Adrenal gland (tissue), 12 donors: ENCODE measurements around the gene NEDD8. TPM values are rescaled to one million over a fixed set of nuclear protein-coding genes. Genes with fewer than 3 reads are reported as not detected.
A peak's percentile ranks its signal among the peaks of the same experiment; 100 is the strongest.

Experiments used
- DNase-seq, 7 donors: peaks; one replicate each; pipeline ENCODE4 v3.0.0-alpha.2; 2019 to 2020
- H3K27ac ChIP-seq, 5 donors: fragments of 200-600 bp; sonication (generic) in 4 of 5; 1 replicate in 3 of 5; 2 replicates in 2 of 5; pipeline versions ENCODE4 v1.5.1 to v1.8.0; 2016 to 2020; ENCODE audit warnings: mild to moderate bottlenecking in 1 of 5
- H3K27me3 ChIP-seq: fragments of 200-600 bp; 2 replicates; pipeline ENCODE4 v1.8.0; 2021
- H3K36me3 ChIP-seq, 2 donors: fragments of 200-600 bp; replicated peaks in 1 of 2; 1 replicate in 1 of 2; 2 replicates in 1 of 2; pipeline versions ENCODE4 v1.5.1 to v1.8.0; 2018 to 2022
- H3K4me1 ChIP-seq, 2 donors: fragments of 200-600 bp; replicated peaks in 1 of 2; 1 replicate in 1 of 2; 2 replicates in 1 of 2; pipeline versions ENCODE4 v1.5.1 to v1.8.0; 2018 to 2021
- H3K4me3 ChIP-seq, 4 donors: fragments of 200-600 bp; sonication (generic) in 3 of 4; one replicate each; pipeline ENCODE4 v1.5.1; 2016 to 2018
- H3K9me3 ChIP-seq, 3 donors: fragments of 200-600 bp; sonication (generic) in 1 of 3; replicated peaks in 1 of 3; 1 replicate in 2 of 3; 2 replicates in 1 of 3; pipeline versions ENCODE4 v1.5.1 to v1.8.0; 2016 to 2021
- POLR2A ChIP-seq, 2 donors: fragments of 450-650 bp; IDR thresholded peaks; one replicate each; pipeline ENCODE4 v1.6.1; 2017; ENCODE audit warnings: antibody characterized with exemption in 2 of 2, mild to moderate bottlenecking in 2 of 2, moderate library complexity in 1 of 2
- WGBS, 4 donors: extraction: QIAGEN DNeasy Blood & Tissue Kit in 2 of 4; methylation state at CpG; one replicate each; pipeline versions ENCODE4 v1.1.5 to v1.1.7; 2013 to 2017; 5-methylcytosine and 5-hydroxymethylcytosine counted together
- intact Hi-C, 2 donors: fragments of 100-400 bp; cut with DNase I; formaldehyde crosslinking; loops; one replicate each; pipeline versions ENCODE4 v1.14.1 to v1.15.0; 2022 to 2023
- polyA plus RNA-seq, 3 donors: library from polyadenylated mRNA; stranded (reverse); fragments of 200-250 nt in 2 of 3; fragments of 350-450 nt in 1 of 3; fragmentation: Illumina TruSeq in 1 of 3; extraction: RNeasy Lipid Tissue Mini Kit (QIAGEN cat#74804) in 1 of 3; gene quantifications; one replicate each; pipeline ENCODE4 v1.2.3, GENCODE V29; 2013 to 2014
- total RNA-seq, 9 donors: library from RNA; depleted of rRNA in 4 of 9; stranded (reverse); fragments of >200 nt in 4 of 9; fragments of 120-200 nt in 1 of 9; fragmentation: NEBNext Ultra II Directional in 1 of 9; extraction: Animal tissue kit (Norgen Biotek cat#: 25700) in 1 of 9; gene quantifications; one replicate each; pipeline versions ENCODE4 v1.1.0 to v1.2.4, GENCODE V29; 2013 to 2023
- TF ChIP-seq, protein P1 (sequence below), 6 experiments: fragments of 450-650 bp in 4 of 6; fragments of 200-600 bp in 2 of 6; sonication (generic) in 1 of 6; IDR thresholded peaks; 1 replicate in 5 of 6; 2 replicates in 1 of 6; pipeline versions ENCODE4 v1.5.1 to v1.8.0; 2016 to 2021; ENCODE audit warnings: antibody characterized with exemption in 6 of 6, mild to moderate bottlenecking in 2 of 6, moderate library complexity in 1 of 6
- donor health status: healthy with polysubstance abuse.
- donor health status: Bipolar disorder and iron deficiency.
- donor health status: DM: yes; HTN: yes; CAD: no.
- donor health status: DM: no; HTN: no; CAD: no.
- donor health status: DM: no; HTN: no; CAD: no.
- donor health status: DM: yes; HTN: yes; CAD: no.

Gene NEDD8
- total and polyA plus RNA-seq, 12 donors: 136 to 454 (median 216) TPM

- H3K27me3 ChIP-seq: no peaks in the 10 kb centered on the region
- TF ChIP-seq POLR2A (IDR thresholded peaks at IDR 0.05): peak; percentile 46 to 78
- TF ChIP-seq, protein P1, sequence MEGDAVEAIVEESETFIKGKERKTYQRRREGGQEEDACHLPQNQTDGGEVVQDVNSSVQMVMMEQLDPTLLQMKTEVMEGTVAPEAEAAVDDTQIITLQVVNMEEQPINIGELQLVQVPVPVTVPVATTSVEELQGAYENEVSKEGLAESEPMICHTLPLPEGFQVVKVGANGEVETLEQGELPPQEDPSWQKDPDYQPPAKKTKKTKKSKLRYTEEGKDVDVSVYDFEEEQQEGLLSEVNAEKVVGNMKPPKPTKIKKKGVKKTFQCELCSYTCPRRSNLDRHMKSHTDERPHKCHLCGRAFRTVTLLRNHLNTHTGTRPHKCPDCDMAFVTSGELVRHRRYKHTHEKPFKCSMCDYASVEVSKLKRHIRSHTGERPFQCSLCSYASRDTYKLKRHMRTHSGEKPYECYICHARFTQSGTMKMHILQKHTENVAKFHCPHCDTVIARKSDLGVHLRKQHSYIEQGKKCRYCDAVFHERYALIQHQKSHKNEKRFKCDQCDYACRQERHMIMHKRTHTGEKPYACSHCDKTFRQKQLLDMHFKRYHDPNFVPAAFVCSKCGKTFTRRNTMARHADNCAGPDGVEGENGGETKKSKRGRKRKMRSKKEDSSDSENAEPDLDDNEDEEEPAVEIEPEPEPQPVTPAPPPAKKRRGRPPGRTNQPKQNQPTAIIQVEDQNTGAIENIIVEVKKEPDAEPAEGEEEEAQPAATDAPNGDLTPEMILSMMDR (IDR thresholded peaks at IDR 0.05): peak; percentile 36 to 79 (median 56)
- H3K27ac ChIP-seq: peak within 1 kb of the TSS; percentile 81 to 99 (median 90)
- intact Hi-C loops: no loop called here
- WGBS, 4 donors: 0 to 1% (median 0%) methylated on average over 6 to 61 of the region's 61 CpGs
- H3K36me3 ChIP-seq: peaks cover 0 to 18% of the 10 kb centered on the region in 2 donors
- peak; percentile 78 to 91 (median 82) for DNase-seq
- peak within 1 kb of the TSS; percentile 32 to 96 (median 82) for H3K4me3 ChIP-seq
- peaks cover 5 to 22% of the 10 kb centered on the region in 2 donors for H3K4me1 ChIP-seq
- no peaks in the 10 kb centered on the region for H3K9me3 ChIP-seq
Observed at GRCh38 chr14:24271134-24271833, 39.1 kb upstream of the NEDD8 start, which contains the start of gene RABGGTA. TSS of gene RABGGTA (minus strand) at chr14:24271597. CDS start at chr14:24271115, 482 bp downstream.

DNA sequence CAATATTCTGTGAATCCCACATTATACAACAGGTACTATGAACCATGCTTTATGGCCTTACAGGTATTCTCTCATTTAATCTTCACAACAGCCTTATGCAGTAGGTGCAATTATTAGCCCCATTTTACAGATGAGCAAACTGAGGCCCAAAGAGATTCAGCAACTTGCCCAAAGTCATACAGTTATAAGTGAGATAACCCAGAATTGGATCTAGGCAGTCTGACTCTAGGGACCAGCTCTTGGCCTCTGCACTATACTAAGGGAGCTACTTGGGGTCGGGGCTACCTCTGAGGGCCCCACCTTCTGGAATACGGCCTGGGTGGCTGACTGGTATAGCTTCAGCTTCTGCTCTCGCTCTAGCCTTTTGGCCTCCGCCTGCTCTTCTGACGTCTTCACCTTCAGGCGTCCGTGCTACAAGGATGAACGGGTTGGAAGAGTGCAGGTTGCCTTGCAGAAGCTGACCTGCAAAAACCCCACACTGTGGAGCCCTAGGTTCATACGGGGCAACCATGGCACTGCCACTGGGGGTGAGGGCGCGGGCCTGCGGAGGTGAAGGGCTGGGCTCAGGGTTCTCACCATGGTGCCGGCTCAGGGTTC lies 38.5 kb upstream of the NEDD8 start:
- Histone ChIP-seq H3K9me3 (no peaks in the 10 kb centered on the region), H3K27me3 (no peaks in the 10 kb centered on the region), H3K27ac (peak overlapping the region; percentile 81 to 99 (median 90)), H3K4me1 (peaks cover 5 to 22% of the 10 kb centered on the region in 2 donors), H3K36me3 (peaks cover 0 to 20% of the 10 kb centered on the region in 2 donors), H3K4me3 (peak overlapping the region; percentile 32 to 96 (median 82))
- 12 to 20% (median 13%) methylated on average over 8 to 13 of the region's 13 CpGs for WGBS, 4 donors
- no peak for TF ChIP-seq POLR2A (IDR thresholded peaks at IDR 0.05)
- TF ChIP-seq, protein P1 (IDR thresholded peaks at IDR 0.05): no peak
- peak in 2 of 7 donors; percentile 37 to 60 for DNase-seq
- intact Hi-C loops: no loop called here

DNA sequence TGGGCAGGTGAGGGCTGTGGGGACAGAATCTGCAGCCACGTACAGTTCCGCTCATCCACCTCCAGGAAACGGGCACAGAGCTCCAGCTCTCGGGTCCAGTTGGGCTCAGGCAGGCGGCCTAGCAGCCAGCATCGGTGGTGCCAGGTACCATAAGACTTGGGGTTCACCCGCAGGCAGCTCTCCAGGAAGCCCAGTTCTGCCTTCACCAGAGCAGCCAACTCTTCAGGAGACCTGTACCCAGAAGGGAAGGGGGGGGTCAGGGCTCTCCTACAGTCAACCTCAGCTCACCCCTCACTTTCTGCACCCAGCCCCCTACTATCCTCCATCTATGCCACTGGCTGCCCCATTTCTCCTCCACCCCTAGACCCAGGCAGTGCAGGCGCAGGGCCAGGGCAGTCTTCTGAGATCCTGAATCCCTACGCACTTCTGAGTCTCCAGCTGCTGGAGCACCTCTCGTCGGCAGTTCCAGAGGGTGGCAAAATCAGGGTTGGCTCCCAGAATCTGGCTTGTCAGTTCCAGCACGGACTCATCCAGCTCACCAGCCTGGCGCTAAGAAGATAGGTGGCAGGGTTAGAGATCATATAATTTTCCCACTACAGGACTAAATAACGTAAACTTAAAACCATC lies 37.9 kb upstream of the NEDD8 start:
- 96 to 97% (median 97%) methylated on average over 11 to 14 of the region's 14 CpGs for WGBS, 4 donors
- H3K9me3 ChIP-seq: no peaks in the 10 kb centered on the region
- TF ChIP-seq, protein P1 (IDR thresholded peaks at IDR 0.05): no peak
- TF ChIP-seq POLR2A (IDR thresholded peaks at IDR 0.05): no peak
- H3K4me1 ChIP-seq: peaks cover 5 to 22% of the 10 kb centered on the region in 2 donors
- H3K27ac ChIP-seq: no peak overlapping the region
- H3K4me3 ChIP-seq: no peak overlapping the region
- DNase-seq: no peak
- no peaks in the 10 kb centered on the region for H3K27me3 ChIP-seq
- peaks cover 0 to 20% of the 10 kb centered on the region in 2 donors for H3K36me3 ChIP-seq
- intact Hi-C loops: no loop called here

GRCh38 chr14:24269368-24269767 lies 37.2 kb upstream of the NEDD8 start:
- Histone ChIP-seq H3K4me1 (peaks cover 5 to 22% of the 10 kb centered on the region in 2 donors), H3K9me3 (no peaks in the 10 kb centered on the region), H3K4me3 (no peak overlapping the region), H3K36me3 (peaks cover 0 to 20% of the 10 kb centered on the region in 2 donors), H3K27me3 (no peaks in the 10 kb centered on the region), H3K27ac (no peak overlapping the region)
- 89 to 96% (median 95%) methylated on average over 8 of the region's 8 CpGs for WGBS, 4 donors
- no peak for DNase-seq
- intact Hi-C loops: no loop called here
- TF ChIP-seq, protein P1 (IDR thresholded peaks at IDR 0.05): no peak
- TF ChIP-seq POLR2A (IDR thresholded peaks at IDR 0.05): no peak
